ENCODE data around the gene ZNF487.
A peak's percentile ranks its signal among the peaks of the same experiment; 100 is the strongest.

Gene ZNF487

GRCh38 chr10:43409385-43410109 is 27.4 kb upstream of the ZNF487 start:
- H3K36me3 ChIP-seq (ENCODE audit: control insufficient read depth in 2 of 2, insufficient read depth in 1 of 2, low read length in 2 of 2), result no peaks in the 10 kb centered on the region
- H3K4me3 ChIP-seq (ENCODE audit: low read depth, low read length), result peak overlapping the region; percentile 38
- ChIA-PET POLR2A (interaction anchor here (0.6 to 1.7 kb wide), 8 partner anchors 9 to 144 kb away, joined by 3 to 11 read pairs (median 4); partner anchors contain the start of gene ZNF487), CTCF (interaction anchor here (0.6 kb wide), 1 partner anchor 977 kb away, joined by 4 read pairs; no protein-coding TSS in a partner anchor)
- H3K9me3 ChIP-seq (ENCODE audit: control insufficient read depth, insufficient read depth, low read depth, low read length), result no peaks in the 10 kb centered on the region
- peak overlapping the region; percentile 17; the same call in 1 of the 2 replicates for H3K27ac ChIP-seq (ENCODE audit: extremely low read depth, low read depth, low read length)
- H3K4me1 ChIP-seq (ENCODE audit: control insufficient read depth, insufficient read depth, low read length), result 0 out of 2 replicates have a peak, but pooled peaks cover 6% of the 10 kb centered on the region
- TF ChIP-seq WT1 (tag by site-specific recombination; IDR thresholded peaks at IDR 0.05) (peak; percentile 48), ZNF639 (tag by site-specific recombination; IDR thresholded peaks at IDR 0.05) (no peak), RBAK (tag by site-specific recombination; IDR thresholded peaks at IDR 0.05) (no peak), OVOL3 (tag by site-specific recombination; IDR thresholded peaks at IDR 0.05) (no peak), ZBTB20 (tag by site-specific recombination; IDR thresholded peaks at IDR 0.05) (no peak), ZNF423 (tag by site-specific recombination; IDR thresholded peaks at IDR 0.05) (0 out of 2 replicates have a peak, but pooled peaks have one; percentile 37), ZNF211 (tag by site-specific recombination; IDR thresholded peaks at IDR 0.05; ENCODE audit: low read depth) (no peak), ZNF555 (tag by site-specific recombination; conservative IDR thresholded peaks at IDR 0.05) (no peak), ZSCAN4 (tag by site-specific recombination; IDR thresholded peaks at IDR 0.05) (no peak), ZNF324 (tag by site-specific recombination; IDR thresholded peaks at IDR 0.05) (no peak), ZNF121 (tag by site-specific recombination; IDR thresholded peaks at IDR 0.05) (no peak), SALL2 (tag by site-specific recombination; IDR thresholded peaks at IDR 0.05; ENCODE audit: borderline replicate concordance) (no peak), PRDM4 (tag by site-specific recombination; IDR thresholded peaks at IDR 0.05) (0 out of 2 replicates have a peak, but pooled peaks have one; percentile 11), ZNF501 (tag by site-specific recombination; IDR thresholded peaks at IDR 0.05) (0 out of 2 replicates have a peak, but pooled peaks have one; percentile 27), ZNF645 (tag by site-specific recombination; IDR thresholded peaks at IDR 0.05) (no peak), SP2 (tag by site-specific recombination; IDR thresholded peaks at IDR 0.05) (no peak), ZNF311 (tag by site-specific recombination; IDR thresholded peaks at IDR 0.05; ENCODE audit: borderline replicate concordance) (no peak), MZF1 (tag by site-specific recombination; IDR thresholded peaks at IDR 0.05; ENCODE audit: borderline replicate concordance) (no peak), ZNF707 (tag by site-specific recombination; IDR thresholded peaks at IDR 0.05) (no peak), ZNF449 (tag by site-specific recombination; IDR thresholded peaks at IDR 0.05) (no peak), ZBTB7A (tag by site-specific recombination; IDR thresholded peaks at IDR 0.05; ENCODE audit: low read depth) (no peak), REPIN1 (tag by site-specific recombination; IDR thresholded peaks at IDR 0.05; ENCODE audit: low read depth) (no peak)
- TF ChIP-seq, protein P1, sequence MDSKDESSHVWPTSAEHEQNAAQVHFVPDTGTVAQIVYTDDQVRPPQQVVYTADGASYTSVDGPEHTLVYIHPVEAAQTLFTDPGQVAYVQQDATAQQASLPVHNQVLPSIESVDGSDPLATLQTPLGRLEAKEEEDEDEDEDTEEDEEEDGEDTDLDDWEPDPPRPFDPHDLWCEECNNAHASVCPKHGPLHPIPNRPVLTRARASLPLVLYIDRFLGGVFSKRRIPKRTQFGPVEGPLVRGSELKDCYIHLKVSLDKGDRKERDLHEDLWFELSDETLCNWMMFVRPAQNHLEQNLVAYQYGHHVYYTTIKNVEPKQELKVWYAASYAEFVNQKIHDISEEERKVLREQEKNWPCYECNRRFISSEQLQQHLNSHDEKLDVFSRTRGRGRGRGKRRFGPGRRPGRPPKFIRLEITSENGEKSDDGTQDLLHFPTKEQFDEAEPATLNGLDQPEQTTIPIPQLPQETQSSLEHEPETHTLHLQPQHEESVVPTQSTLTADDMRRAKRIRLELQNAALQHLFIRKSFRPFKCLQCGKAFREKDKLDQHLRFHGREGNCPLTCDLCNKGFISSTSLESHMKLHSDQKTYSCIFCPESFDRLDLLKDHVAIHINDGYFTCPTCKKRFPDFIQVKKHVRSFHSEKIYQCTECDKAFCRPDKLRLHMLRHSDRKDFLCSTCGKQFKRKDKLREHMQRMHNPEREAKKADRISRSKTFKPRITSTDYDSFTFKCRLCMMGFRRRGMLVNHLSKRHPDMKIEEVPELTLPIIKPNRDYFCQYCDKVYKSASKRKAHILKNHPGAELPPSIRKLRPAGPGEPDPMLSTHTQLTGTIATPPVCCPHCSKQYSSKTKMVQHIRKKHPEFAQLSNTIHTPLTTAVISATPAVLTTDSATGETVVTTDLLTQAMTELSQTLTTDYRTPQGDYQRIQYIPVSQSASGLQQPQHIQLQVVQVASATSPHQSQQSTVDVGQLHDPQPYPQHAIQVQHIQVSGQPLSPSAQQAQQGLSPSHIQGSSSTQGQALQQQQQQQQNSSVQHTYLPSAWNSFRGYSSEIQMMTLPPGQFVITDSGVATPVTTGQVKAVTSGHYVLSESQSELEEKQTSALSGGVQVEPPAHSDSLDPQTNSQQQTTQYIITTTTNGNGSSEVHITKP (tag by site-specific recombination; IDR thresholded peaks at IDR 0.05), result no peak
- TF ChIP-seq, protein P2, sequence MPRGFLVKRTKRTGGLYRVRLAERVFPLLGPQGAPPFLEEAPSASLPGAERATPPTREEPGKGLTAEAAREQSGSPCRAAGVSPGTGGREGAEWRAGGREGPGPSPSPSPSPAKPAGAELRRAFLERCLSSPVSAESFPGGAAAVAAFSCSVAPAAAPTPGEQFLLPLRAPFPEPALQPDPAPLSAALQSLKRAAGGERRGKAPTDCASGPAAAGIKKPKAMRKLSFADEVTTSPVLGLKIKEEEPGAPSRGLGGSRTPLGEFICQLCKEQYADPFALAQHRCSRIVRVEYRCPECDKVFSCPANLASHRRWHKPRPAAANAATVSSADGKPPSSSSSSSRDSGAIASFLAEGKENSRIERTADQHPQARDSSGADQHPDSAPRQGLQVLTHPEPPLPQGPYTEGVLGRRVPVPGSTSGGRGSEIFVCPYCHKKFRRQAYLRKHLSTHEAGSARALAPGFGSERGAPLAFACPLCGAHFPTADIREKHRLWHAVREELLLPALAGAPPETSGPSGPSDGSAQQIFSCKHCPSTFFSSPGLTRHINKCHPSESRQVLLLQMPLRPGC (tag by site-specific recombination; IDR thresholded peaks at IDR 0.05), result 0 out of 2 replicates have a peak, but pooled peaks have one; percentile 55

Measured in HEK293 (cell line).